Liver (tissue), 9 donors: ENCODE data around the gene KATNIP. TPM values are rescaled to one million over a fixed set of nuclear protein-coding genes. Genes with fewer than 3 reads are reported as not detected.

Experiments
- DNase-seq: peaks from one replicate; pipeline ENCODE4 v3.0.0-alpha.2; 2017; ENCODE audit warnings: low spot score
- H3K27ac ChIP-seq, 2 donors: one replicate each; pipeline ENCODE4 v1.7.0; 2013; ENCODE audit warnings: inconsistent platforms in 2 of 2, low read length in 2 of 2, control low read depth in 1 of 2, low read depth in 1 of 2, mild to moderate bottlenecking in 1 of 2
- H3K27me3 ChIP-seq, 4 donors: one replicate each; pipeline versions ENCODE4 v1.6.1 to v1.7.0; 2013; ENCODE audit warnings: low read length in 3 of 4, inconsistent platforms in 1 of 4, mild to moderate bottlenecking in 1 of 4, moderate library complexity in 1 of 4; ENCODE audit not compliant: control insufficient read depth in 4 of 4, insufficient read depth in 4 of 4
- H3K36me3 ChIP-seq, 4 donors: one replicate each; pipeline versions ENCODE4 v1.6.1 to v1.7.0; 2013; ENCODE audit warnings: low read length in 3 of 4, mild to moderate bottlenecking in 3 of 4, low read depth in 1 of 4, moderate library complexity in 1 of 4; ENCODE audit not compliant: control insufficient read depth in 4 of 4, insufficient read depth in 3 of 4
- H3K4me1 ChIP-seq, 4 donors: one replicate each; pipeline versions ENCODE4 v1.6.1 to v1.7.0; 2013; ENCODE audit warnings: low read length in 3 of 4, mild to moderate bottlenecking in 3 of 4, moderate library complexity in 1 of 4; ENCODE audit not compliant: control insufficient read depth in 4 of 4, insufficient read depth in 4 of 4
- H3K4me3 ChIP-seq, 3 donors: one replicate each; pipeline versions ENCODE4 v1.6.1 to v1.7.0; 2013; ENCODE audit warnings: low read length in 3 of 3, control low read depth in 1 of 3, low read depth in 1 of 3, mild to moderate bottlenecking in 1 of 3
- H3K9ac ChIP-seq, 2 donors: one replicate each; pipeline ENCODE4 v1.7.0; 2013; ENCODE audit warnings: low read length in 2 of 2, mild to moderate bottlenecking in 2 of 2, moderate library complexity in 2 of 2, control low read depth in 1 of 2, low read depth in 1 of 2
- H3K9me3 ChIP-seq, 4 donors: one replicate each; pipeline versions ENCODE4 v1.6.1 to v1.7.0; 2013; ENCODE audit warnings: low read length in 3 of 4; ENCODE audit not compliant: control insufficient read depth in 4 of 4
- CTCF ChIP-seq: fragments of 150-350 bp; IDR thresholded peaks from 2 replicates; pipeline ENCODE4 v1.5.1; 2017; ENCODE audit warnings: improper control_type of control experiment, low read depth, low read length; ENCODE audit not compliant: missing input control
- FOXA1 ChIP-seq: IDR thresholded peaks from 2 replicates; pipeline ENCODE4 v1.6.1; 2016; ENCODE audit warnings: antibody characterized with exemption
- FOXA2 ChIP-seq: IDR thresholded peaks from 2 replicates; pipeline ENCODE4 v1.6.1; 2016; ENCODE audit warnings: antibody characterized with exemption
- GABPA ChIP-seq, 2 donors: IDR thresholded peaks in 1 of 2; conservative IDR thresholded peaks in 1 of 2; 2 replicates each; pipeline ENCODE4 v1.6.1; 2016; ENCODE audit warnings: antibody characterized with exemption in 2 of 2, mild to moderate bottlenecking in 1 of 2, moderate library complexity in 1 of 2
- HNF4G ChIP-seq: IDR thresholded peaks from 2 replicates; pipeline ENCODE4 v1.6.1; 2016; ENCODE audit warnings: antibody characterized with exemption
- JUND ChIP-seq, 2 donors: IDR thresholded peaks; 2 replicates each; pipeline ENCODE4 v1.6.1; 2016; ENCODE audit warnings: antibody characterized with exemption in 2 of 2
- MAX ChIP-seq: IDR thresholded peaks from 2 replicates; pipeline ENCODE4 v1.6.1; 2016; ENCODE audit warnings: antibody characterized with exemption
- NR2F2 ChIP-seq: IDR thresholded peaks from 2 replicates; pipeline ENCODE4 v1.6.1; 2016; ENCODE audit warnings: antibody characterized with exemption
- RAD21 ChIP-seq, 2 donors: IDR thresholded peaks; 2 replicates each; pipeline ENCODE4 v1.6.1; 2016; ENCODE audit warnings: antibody characterized with exemption in 2 of 2, mild to moderate bottlenecking in 2 of 2
- REST ChIP-seq: IDR thresholded peaks from 2 replicates; pipeline ENCODE4 v1.6.1; 2016; ENCODE audit warnings: antibody characterized with exemption, mild to moderate bottlenecking
- RXRA ChIP-seq, 2 donors: IDR thresholded peaks; 2 replicates each; pipeline ENCODE4 v1.6.1; 2017 to 2018; ENCODE audit warnings: antibody characterized with exemption in 2 of 2, mild to moderate bottlenecking in 1 of 2
- SP1 ChIP-seq: IDR thresholded peaks from 2 replicates; pipeline ENCODE4 v1.6.1; 2018; ENCODE audit warnings: antibody characterized with exemption, mild to moderate bottlenecking
- TAF1 ChIP-seq: conservative IDR thresholded peaks from 2 replicates; pipeline ENCODE4 v1.6.1; 2016; ENCODE audit warnings: antibody characterized with exemption, mild to moderate bottlenecking
- YY1 ChIP-seq: IDR thresholded peaks from 2 replicates; pipeline ENCODE4 v1.6.1; 2016; ENCODE audit warnings: antibody characterized with exemption, mild to moderate bottlenecking
- ZBTB33 ChIP-seq: IDR thresholded peaks from 2 replicates; pipeline ENCODE4 v1.6.1; 2016; ENCODE audit warnings: antibody characterized with exemption
- WGBS: extraction: QIAGEN DNeasy Blood & Tissue Kit; methylation state at CpG from one replicate; pipeline ENCODE4 v1.1.7; 2013; 5-methylcytosine and 5-hydroxymethylcytosine counted together
- polyA plus RNA-seq, 2 donors: library from polyadenylated mRNA; stranded (reverse) in 1 of 2; unstranded in 1 of 2; fragments of 200-250 nt in 1 of 2; fragments of >200 nt in 1 of 2; fragmentation: Nextera tagmentation in 1 of 2; extraction: Ambion mirVana in 1 of 2; gene quantifications; one replicate each; pipeline versions ENCODE4 v1.2.1 to v1.2.3, GENCODE V29; 2013 to 2015
- total RNA-seq, 2 donors: library from RNA; depleted of rRNA; stranded (reverse); fragments of >200 nt; gene quantifications; one replicate each; pipeline ENCODE4 v1.2.3, GENCODE V29; 2014
- TF ChIP-seq, protein P1 (sequence below): IDR thresholded peaks from 2 replicates; pipeline ENCODE4 v1.6.1; 2016; ENCODE audit warnings: antibody characterized with exemption
- donor health status: healthy.
- donor health status: healthy.
- donor health status: healthy.
- donor health status: healthy.
- donor health status: healthy.

KATNIP gene
- total and polyA plus RNA-seq, 4 donors: 2.0 to 6.5 (median 4.5) TPM

DNA sequence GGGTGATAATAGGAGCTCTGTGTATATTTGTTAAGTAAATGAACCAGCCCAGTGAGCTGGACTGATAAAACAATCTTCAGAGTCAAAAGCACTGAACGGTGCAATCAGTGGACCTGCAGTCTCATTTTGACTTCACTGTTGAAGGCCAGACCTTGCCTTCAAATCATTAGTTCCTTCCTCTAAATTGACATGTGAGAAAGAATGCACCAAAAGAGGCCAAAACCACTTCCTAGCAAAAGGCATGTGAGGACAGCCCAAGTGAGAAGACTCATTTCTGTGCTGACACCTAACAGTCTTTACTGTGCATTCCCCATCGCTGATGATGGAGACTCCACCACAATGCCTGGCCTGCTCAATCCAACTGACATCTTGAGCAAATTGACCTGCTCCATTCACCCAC, 10.8 kb upstream of the KATNIP start:
- no peak for DNase-seq
- no peak for TF ChIP-seq HNF4G
- no peak for TF ChIP-seq ZBTB33
- no peak for TF ChIP-seq RAD21 (IDR thresholded peaks at IDR 0.05)
- no peak for TF ChIP-seq SP1
- no peak for TF ChIP-seq FOXA1
- TF ChIP-seq YY1: no peak
- TF ChIP-seq FOXA2: no peak
- TF ChIP-seq MAX: no peak
- no peak for TF ChIP-seq CTCF
- TF ChIP-seq, protein P1, sequence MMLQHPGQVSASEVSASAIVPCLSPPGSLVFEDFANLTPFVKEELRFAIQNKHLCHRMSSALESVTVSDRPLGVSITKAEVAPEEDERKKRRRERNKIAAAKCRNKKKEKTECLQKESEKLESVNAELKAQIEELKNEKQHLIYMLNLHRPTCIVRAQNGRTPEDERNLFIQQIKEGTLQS: no peak
- TF ChIP-seq NR2F2: no peak
- TF ChIP-seq REST: no peak
- no peaks in the 10 kb centered on the region for H3K4me1 ChIP-seq
- no peak overlapping the region for H3K27ac ChIP-seq
- H3K36me3 ChIP-seq: peaks cover 22 to 76% (median 60%) of the 10 kb centered on the region in 4 donors
- no peak overlapping the region for H3K9ac ChIP-seq
- 85% methylated on average over 2 of the region's 2 CpGs for WGBS
- H3K4me3 ChIP-seq: no peak overlapping the region
- no peaks in the 10 kb centered on the region for H3K27me3 ChIP-seq
- H3K9me3 ChIP-seq: peaks cover 0 to 2% (median 0%) of the 10 kb centered on the region in 4 donors

DNA sequence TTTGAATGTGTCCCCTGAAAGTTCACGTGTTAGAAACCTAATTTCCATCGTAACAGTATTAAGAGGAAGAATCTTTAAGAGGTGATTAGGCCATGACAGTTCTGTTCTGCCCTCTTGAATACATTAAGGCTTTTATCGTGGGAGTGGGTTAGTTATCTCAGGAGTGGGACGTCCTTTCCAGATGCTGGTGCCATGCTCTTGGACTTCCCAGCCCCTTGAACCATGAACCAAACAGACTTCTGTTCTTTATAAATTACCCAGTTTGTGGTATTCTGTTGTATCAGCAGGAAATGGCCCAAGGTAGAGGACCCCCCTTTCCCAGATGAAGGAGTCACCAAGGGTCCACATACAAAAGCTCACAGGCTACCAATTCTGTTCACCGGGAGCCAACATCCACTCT, 10.3 kb upstream of the KATNIP start:
- WGBS: 79% methylated on average over 5 of the region's 5 CpGs
- no peak for DNase-seq
- H3K27ac ChIP-seq: no peak overlapping the region
- TF ChIP-seq MAX (no peak), NR2F2 (no peak), FOXA2 (no peak), CTCF (no peak), REST (no peak), HNF4G (no peak), YY1 (no peak), RAD21 (IDR thresholded peaks at IDR 0.05) (no peak), JUND (IDR thresholded peaks at IDR 0.05) (no peak), RXRA (IDR thresholded peaks at IDR 0.05) (no peak), SP1 (no peak), TAF1 (no peak), GABPA (IDR thresholded peaks at IDR 0.05 in 1 of 2, conservative IDR thresholded peaks at IDR 0.05 in 1 of 2) (no peak)
- TF ChIP-seq, protein P1: no peak

More for the DNA sequence above, 10.3 kb upstream of the KATNIP start:
- H3K9ac ChIP-seq: no peak overlapping the region
- H3K9me3 ChIP-seq: peaks cover 0 to 2% (median 0%) of the 10 kb centered on the region in 4 donors
- H3K27me3 ChIP-seq: no peaks in the 10 kb centered on the region
- no peaks in the 10 kb centered on the region for H3K4me1 ChIP-seq
- peaks cover 20 to 76% (median 60%) of the 10 kb centered on the region in 4 donors for H3K36me3 ChIP-seq
- no peak overlapping the region for H3K4me3 ChIP-seq
